Breast epithelium (tissue), 3 donors: Measurements from ENCODE around the gene TMEM233.

Experiments
- POLR2A ChIP-seq: fragments of 450-650 bp; IDR thresholded peaks from one replicate; pipeline ENCODE4 v1.6.1; 2016; ENCODE audit warnings: antibody characterized with exemption, mild to moderate bottlenecking, moderate library complexity
- TF ChIP-seq, protein P1 (sequence below), 3 donors: fragments of 450-650 bp; IDR thresholded peaks; one replicate each; pipeline ENCODE4 v1.5.1; 2016 to 2017; ENCODE audit warnings: antibody characterized with exemption in 3 of 3, mild to moderate bottlenecking in 3 of 3, moderate library complexity in 3 of 3

- TF ChIP-seq, protein P1, sequence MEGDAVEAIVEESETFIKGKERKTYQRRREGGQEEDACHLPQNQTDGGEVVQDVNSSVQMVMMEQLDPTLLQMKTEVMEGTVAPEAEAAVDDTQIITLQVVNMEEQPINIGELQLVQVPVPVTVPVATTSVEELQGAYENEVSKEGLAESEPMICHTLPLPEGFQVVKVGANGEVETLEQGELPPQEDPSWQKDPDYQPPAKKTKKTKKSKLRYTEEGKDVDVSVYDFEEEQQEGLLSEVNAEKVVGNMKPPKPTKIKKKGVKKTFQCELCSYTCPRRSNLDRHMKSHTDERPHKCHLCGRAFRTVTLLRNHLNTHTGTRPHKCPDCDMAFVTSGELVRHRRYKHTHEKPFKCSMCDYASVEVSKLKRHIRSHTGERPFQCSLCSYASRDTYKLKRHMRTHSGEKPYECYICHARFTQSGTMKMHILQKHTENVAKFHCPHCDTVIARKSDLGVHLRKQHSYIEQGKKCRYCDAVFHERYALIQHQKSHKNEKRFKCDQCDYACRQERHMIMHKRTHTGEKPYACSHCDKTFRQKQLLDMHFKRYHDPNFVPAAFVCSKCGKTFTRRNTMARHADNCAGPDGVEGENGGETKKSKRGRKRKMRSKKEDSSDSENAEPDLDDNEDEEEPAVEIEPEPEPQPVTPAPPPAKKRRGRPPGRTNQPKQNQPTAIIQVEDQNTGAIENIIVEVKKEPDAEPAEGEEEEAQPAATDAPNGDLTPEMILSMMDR (IDR thresholded peaks at IDR 0.05) = no peak
- TF ChIP-seq POLR2A = no peak
These were observed 4.6 kb downstream of the TMEM233 start for GRCh38 chr12:119598159-119598558.
